ENCODE measurements around the gene RPS19. TPM values are rescaled to one million over a fixed set of nuclear protein-coding genes. Genes with fewer than 3 reads are reported as not detected.

RPS19 gene
- total and polyA plus RNA-seq, 4 donors, result 241 to 2,284 (median 1,370) TPM

GRCh38 chr19:41883821-41884733 is 24.0 kb downstream of the RPS19 start:
- peaks cover 35% of the 10 kb centered on the region for H3K4me1 ChIP-seq (ENCODE audit: control insufficient read depth, insufficient read depth, low read length)

GRCh38 chr19:41886761-41887710 is 27.0 kb downstream of the RPS19 start:
- no peaks in the 10 kb centered on the region for H3K9me3 ChIP-seq (ENCODE audit: control insufficient read depth, insufficient read depth, low read length)
- H3K4me1 ChIP-seq (ENCODE audit: control insufficient read depth, insufficient read depth, low read length), result peaks cover 35% of the 10 kb centered on the region
- H3K27me3 ChIP-seq (ENCODE audit: control insufficient read depth, insufficient read depth, low read length), result peaks cover 5% of the 10 kb centered on the region
- no peak overlapping the region for H3K4me3 ChIP-seq (ENCODE audit: low read depth, low read length)
- H3K36me3 ChIP-seq (ENCODE audit: control insufficient read depth, insufficient read depth, low read length), result peaks cover 33% of the 10 kb centered on the region
- H3K27ac ChIP-seq (ENCODE audit: low read depth, low read length), result no peak overlapping the region
- DNase-seq (ENCODE audit: low read depth in 4 of 6, low spot score in 6 of 6), result no peak
- 73% methylated on average over 8 of the region's 13 CpGs for WGBS (ENCODE audit: insufficient coverage)

More at GRCh38 chr19:41883821-41884733, 24.0 kb downstream of the RPS19 start:
- peak overlapping the region; percentile 88 for H3K4me3 ChIP-seq (ENCODE audit: low read depth, low read length)
- peaks cover 13% of the 10 kb centered on the region for H3K36me3 ChIP-seq (ENCODE audit: control insufficient read depth, insufficient read depth, low read length)
- H3K27ac ChIP-seq (ENCODE audit: low read depth, low read length), result peak overlapping the region; percentile 69
- H3K27me3 ChIP-seq (ENCODE audit: control insufficient read depth, insufficient read depth, low read length), result peaks cover 8% of the 10 kb centered on the region
- under 1% methylated on average over 66 of the region's 66 CpGs for WGBS (ENCODE audit: insufficient coverage)
- H3K9me3 ChIP-seq (ENCODE audit: control insufficient read depth, insufficient read depth, low read length), result no peaks in the 10 kb centered on the region
- DNase-seq (ENCODE audit: low read depth in 4 of 6, low spot score in 6 of 6), result peak; percentile 74 to 98 (median 88)

GRCh38 chr19:41887711-41888382 is 27.8 kb downstream of the RPS19 start:
- H3K9me3 ChIP-seq (ENCODE audit: control insufficient read depth, insufficient read depth, low read length), result no peaks in the 10 kb centered on the region
- H3K27ac ChIP-seq (ENCODE audit: low read depth, low read length), result no peak overlapping the region
- no peak for DNase-seq (ENCODE audit: low read depth in 4 of 6, low spot score in 6 of 6)
- H3K36me3 ChIP-seq (ENCODE audit: control insufficient read depth, insufficient read depth, low read length), result peaks cover 42% of the 10 kb centered on the region
- H3K4me1 ChIP-seq (ENCODE audit: control insufficient read depth, insufficient read depth, low read length), result peaks cover 35% of the 10 kb centered on the region
- WGBS (ENCODE audit: insufficient coverage), result 36% methylated on average over 6 of the region's 17 CpGs
- no peak overlapping the region for H3K4me3 ChIP-seq (ENCODE audit: low read depth, low read length)
- H3K27me3 ChIP-seq (ENCODE audit: control insufficient read depth, insufficient read depth, low read length), result peaks cover 5% of the 10 kb centered on the region

GRCh38 chr19:41888926-41889325 is 28.9 kb downstream of the RPS19 start:
- 92% methylated on average over 10 of the region's 12 CpGs for WGBS (ENCODE audit: insufficient coverage)
- peaks cover 46% of the 10 kb centered on the region for H3K36me3 ChIP-seq (ENCODE audit: control insufficient read depth, insufficient read depth, low read length)
- peaks cover 27% of the 10 kb centered on the region for H3K4me1 ChIP-seq (ENCODE audit: control insufficient read depth, insufficient read depth, low read length)
- H3K27ac ChIP-seq (ENCODE audit: low read depth, low read length), result no peak overlapping the region
- no peaks in the 10 kb centered on the region for H3K9me3 ChIP-seq (ENCODE audit: control insufficient read depth, insufficient read depth, low read length)
- DNase-seq (ENCODE audit: low read depth in 4 of 6, low spot score in 6 of 6), result no peak
- no peaks in the 10 kb centered on the region for H3K27me3 ChIP-seq (ENCODE audit: control insufficient read depth, insufficient read depth, low read length)
- no peak overlapping the region for H3K4me3 ChIP-seq (ENCODE audit: low read depth, low read length)

- H3K27ac ChIP-seq (ENCODE audit: low read depth, low read length), result no peak overlapping the region
- no peaks in the 10 kb centered on the region for H3K9me3 ChIP-seq (ENCODE audit: control insufficient read depth, insufficient read depth, low read length)
- WGBS (ENCODE audit: insufficient coverage), result 92% methylated on average over 7 of the region's 8 CpGs
- no peaks in the 10 kb centered on the region for H3K27me3 ChIP-seq (ENCODE audit: control insufficient read depth, insufficient read depth, low read length)
- peaks cover 56% of the 10 kb centered on the region for H3K36me3 ChIP-seq (ENCODE audit: control insufficient read depth, insufficient read depth, low read length)
- DNase-seq (ENCODE audit: low read depth in 4 of 6, low spot score in 6 of 6), result no peak
- H3K4me1 ChIP-seq (ENCODE audit: control insufficient read depth, insufficient read depth, low read length), result peaks cover 20% of the 10 kb centered on the region
- H3K4me3 ChIP-seq (ENCODE audit: low read depth, low read length), result no peak overlapping the region
Measured at GRCh38 chr19:41889896-41890295, 29.8 kb downstream of the RPS19 start.

- 100% methylated on average over 2 of the region's 4 CpGs for WGBS (ENCODE audit: insufficient coverage)
Measured at GRCh38 chr19:41890936-41891335, 30.9 kb downstream of the RPS19 start.

GRCh38 chr19:41892173-41892902 is 32.3 kb downstream of the RPS19 start:
- no peaks in the 10 kb centered on the region for H3K9me3 ChIP-seq (ENCODE audit: control insufficient read depth, insufficient read depth, low read length)
- 86% methylated on average over 28 of the region's 34 CpGs for WGBS (ENCODE audit: insufficient coverage)
- H3K4me3 ChIP-seq (ENCODE audit: low read depth, low read length), result no peak overlapping the region
- no peaks in the 10 kb centered on the region for H3K27me3 ChIP-seq (ENCODE audit: control insufficient read depth, insufficient read depth, low read length)
- H3K27ac ChIP-seq (ENCODE audit: low read depth, low read length), result no peak overlapping the region
- H3K4me1 ChIP-seq (ENCODE audit: control insufficient read depth, insufficient read depth, low read length), result peaks cover 9% of the 10 kb centered on the region
- no peak for DNase-seq (ENCODE audit: low read depth in 4 of 6, low spot score in 6 of 6)
- H3K36me3 ChIP-seq (ENCODE audit: control insufficient read depth, insufficient read depth, low read length), result peaks cover 80% of the 10 kb centered on the region

More at GRCh38 chr19:41890936-41891335, 30.9 kb downstream of the RPS19 start:
- peak in 1 of 6 donors; percentile 32 for DNase-seq (ENCODE audit: low read depth in 4 of 6, low spot score in 6 of 6)
- Histone ChIP-seq H3K36me3 (ENCODE audit: control insufficient read depth, insufficient read depth, low read length) (peaks cover 67% of the 10 kb centered on the region), H3K4me3 (ENCODE audit: low read depth, low read length) (no peak overlapping the region), H3K9me3 (ENCODE audit: control insufficient read depth, insufficient read depth, low read length) (no peaks in the 10 kb centered on the region), H3K4me1 (ENCODE audit: control insufficient read depth, insufficient read depth, low read length) (peaks cover 17% of the 10 kb centered on the region), H3K27me3 (ENCODE audit: control insufficient read depth, insufficient read depth, low read length) (no peaks in the 10 kb centered on the region), H3K27ac (ENCODE audit: low read depth, low read length) (no peak overlapping the region)

GRCh38 chr19:41893899-41894298 is 33.8 kb downstream of the RPS19 start:
- Histone ChIP-seq H3K27ac (ENCODE audit: low read depth, low read length) (no peak overlapping the region), H3K36me3 (ENCODE audit: control insufficient read depth, insufficient read depth, low read length) (peaks cover 80% of the 10 kb centered on the region), H3K27me3 (ENCODE audit: control insufficient read depth, insufficient read depth, low read length) (no peaks in the 10 kb centered on the region), H3K9me3 (ENCODE audit: control insufficient read depth, insufficient read depth, low read length) (no peaks in the 10 kb centered on the region), H3K4me3 (ENCODE audit: low read depth, low read length) (no peak overlapping the region), H3K4me1 (ENCODE audit: control insufficient read depth, insufficient read depth, low read length) (no peaks in the 10 kb centered on the region)
- DNase-seq (ENCODE audit: low read depth in 4 of 6, low spot score in 6 of 6), result no peak
- 61% methylated on average over 6 of the region's 6 CpGs for WGBS (ENCODE audit: insufficient coverage)
